OCI-LY1 (cell line): ENCODE measurements around the gene SLIT3.

Source experiments
- CTCF ChIP-seq: fragments of 200-600 bp; sonication (generic), shearing (Covaris generic); IDR thresholded peaks from 2 replicates; pipeline ENCODE4 v1.5.1; 2017; ENCODE audit warnings: mild to moderate bottlenecking, antibody characterized with exemption, low read length, moderate library complexity, mixed read lengths
- EZH2 ChIP-seq: fragments of 200-600 bp; sonication (generic), shearing (Covaris generic); IDR thresholded peaks from 2 replicates; pipeline ENCODE4 v1.8.0; 2017; ENCODE audit warnings: borderline replicate concordance, mixed run types, mild to moderate bottlenecking, antibody characterized with exemption, low read length, moderate library complexity, mixed read lengths

GRCh38 chr5:169160405-169160901, 140.5 kb downstream of the SLIT3 start:
- TF ChIP-seq CTCF, result peak; percentile 14; the same call in 1 of the 2 replicates
- TF ChIP-seq EZH2, result no peak
